MCF 10A (cell line): ENCODE data around the gene PDZRN4. TPM values are rescaled to one million over a fixed set of nuclear protein-coding genes. Genes with fewer than 3 reads are reported as not detected.

Experiments used
- BruUV-seq: library from RNA; stranded (reverse); fragments of 400-500 nt; replicated peaks from 2 replicates; lab custom pipeline; 2021; lab: Mats Ljungman, UMichigan
- CTCF ChIA-PET: fragments of 300-600 bp; sonication (Branson Sonifier 250); formaldehyde crosslinking; extraction: SDS; loops from one replicate; lab custom pipeline; 2021; ENCODE audit warnings: antibody characterized with exemption, inconsistent platforms; lab: Yijun Ruan, JAX
- POLR2A ChIA-PET: fragments of 300-600, 350-650 bp; sonication (Branson Sonifier 250); formaldehyde crosslinking; extraction: SDS; loops from one replicate; lab custom pipeline; 2020; ENCODE audit warnings: antibody characterized with exemption, inconsistent platforms; lab: Yijun Ruan, JAX
- DNase-seq: peaks from one replicate; pipeline ENCODE4 v3.0.0-alpha.2; 2018; ENCODE audit not compliant: unreplicated experiment
- H3K27ac Mint-ChIP-seq: one replicate; pipeline ENCODE4 v1.8.0; 2022; ENCODE audit warnings: mild to moderate bottlenecking, low read depth, mixed read lengths; ENCODE audit not compliant: unreplicated experiment
- H3K27me3 Mint-ChIP-seq: one replicate; pipeline ENCODE4 v1.8.0; 2022; ENCODE audit warnings: mixed read lengths; ENCODE audit not compliant: insufficient read depth, unreplicated experiment
- H3K36me3 Mint-ChIP-seq: one replicate; pipeline ENCODE4 v1.8.0; 2022; ENCODE audit warnings: mild to moderate bottlenecking, moderate library complexity, mixed read lengths; ENCODE audit not compliant: insufficient read depth, unreplicated experiment
- H3K4me1 Mint-ChIP-seq: one replicate; pipeline ENCODE4 v1.8.0; 2022; ENCODE audit warnings: mixed read lengths; ENCODE audit not compliant: insufficient read depth, unreplicated experiment
- H3K4me3 Mint-ChIP-seq: one replicate; pipeline ENCODE4 v1.8.0; 2022; ENCODE audit warnings: mild to moderate bottlenecking, moderate library complexity, mixed read lengths; ENCODE audit not compliant: unreplicated experiment
- H3K9me3 Mint-ChIP-seq: one replicate; pipeline ENCODE4 v1.8.0; 2022; ENCODE audit warnings: mixed read lengths; ENCODE audit not compliant: unreplicated experiment
- CTCF ChIP-seq: fragments of 200-600 bp; IDR thresholded peaks from one replicate; pipeline ENCODE4 v1.8.0; 2022; ENCODE audit warnings: antibody characterized with exemption, mild to moderate bottlenecking; ENCODE audit not compliant: unreplicated experiment
- intact Hi-C: fragments of 100-400 bp; cut with micrococcal nuclease; formaldehyde crosslinking; loops from 2 replicates; pipeline ENCODE4 v1.14.1; 2022
- total RNA-seq: library from RNA; stranded (reverse); gene quantifications from 2 replicates; pipeline ENCODE4 v1.2.3, GENCODE V29; 2022

Gene PDZRN4
- total RNA-seq, 1 experiment from 2014 or later: not detected

GRCh38 chr12:41213107-41213506, 25.0 kb downstream of the PDZRN4 start:
- peaks cover 49% of the 10 kb centered on the region for H3K27me3 Mint-ChIP-seq
- no peak for DNase-seq
- CTCF ChIA-PET: no interaction called here
- no peak for TF ChIP-seq CTCF
- intact Hi-C loops: no loop called here
- no peaks in the 10 kb centered on the region for H3K36me3 Mint-ChIP-seq
- H3K9me3 Mint-ChIP-seq: no peaks in the 10 kb centered on the region
- POLR2A ChIA-PET: no interaction called here
- no peaks in the 10 kb centered on the region for H3K4me1 Mint-ChIP-seq
- H3K27ac Mint-ChIP-seq: no peak overlapping the region
- no peak overlapping the region for H3K4me3 Mint-ChIP-seq
- BruUV-seq: no TSS peak

GRCh38 chr12:41213648-41214047, 25.5 kb downstream of the PDZRN4 start:
- no peak overlapping the region for H3K27ac Mint-ChIP-seq
- TF ChIP-seq CTCF: no peak
- no peak overlapping the region for H3K4me3 Mint-ChIP-seq
- ChIA-PET POLR2A (no interaction called here), CTCF (no interaction called here)
- no peaks in the 10 kb centered on the region for H3K4me1 Mint-ChIP-seq
- H3K36me3 Mint-ChIP-seq: no peaks in the 10 kb centered on the region
- H3K9me3 Mint-ChIP-seq: no peaks in the 10 kb centered on the region
- intact Hi-C loops: no loop called here
- peaks cover 52% of the 10 kb centered on the region for H3K27me3 Mint-ChIP-seq
- DNase-seq: no peak
- no TSS peak for BruUV-seq

DNA sequence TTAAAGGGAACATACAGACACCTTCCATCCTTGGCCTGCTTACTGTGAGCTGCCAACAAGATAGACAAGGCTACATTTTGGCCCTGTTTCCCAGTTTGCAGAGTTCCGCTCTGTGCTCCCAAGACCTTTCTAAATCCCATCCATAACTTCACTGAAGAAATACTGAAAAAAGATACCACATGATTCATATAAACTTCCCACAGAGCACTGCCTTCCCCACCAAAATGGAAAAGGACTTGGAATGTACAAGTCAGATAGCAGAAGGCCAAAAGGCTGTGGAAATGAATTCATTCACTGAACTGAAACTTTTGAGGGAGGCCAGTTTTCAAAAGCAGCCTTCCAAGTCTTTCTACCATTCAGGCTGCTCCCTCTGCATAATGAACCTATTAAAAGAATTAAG, 29.6 kb downstream of the PDZRN4 start:
- no peak for TF ChIP-seq CTCF
- intact Hi-C loops: no loop called here
- no peaks in the 10 kb centered on the region for H3K36me3 Mint-ChIP-seq
- H3K27me3 Mint-ChIP-seq: peaks cover 64% of the 10 kb centered on the region
- ChIA-PET POLR2A (no interaction called here), CTCF (no interaction called here)
- BruUV-seq: no TSS peak
- no peak overlapping the region for H3K4me3 Mint-ChIP-seq
- H3K4me1 Mint-ChIP-seq: no peaks in the 10 kb centered on the region
- H3K27ac Mint-ChIP-seq: no peak overlapping the region
- DNase-seq: no peak
- H3K9me3 Mint-ChIP-seq: no peaks in the 10 kb centered on the region

- Mint-ChIP-seq H3K4me3 (no peak overlapping the region), H3K27ac (no peak overlapping the region), H3K36me3 (no peaks in the 10 kb centered on the region), H3K9me3 (no peaks in the 10 kb centered on the region), H3K27me3 (peaks cover 44% of the 10 kb centered on the region), H3K4me1 (no peaks in the 10 kb centered on the region)
- no peak for TF ChIP-seq CTCF
- BruUV-seq: no TSS peak
- POLR2A ChIA-PET: no interaction called here
- CTCF ChIA-PET: no interaction called here
- intact Hi-C loops: no loop called here
- DNase-seq: no peak
Observed at GRCh38 chr12:41220931-41221330, 32.8 kb downstream of the PDZRN4 start.
